ENCODE data around the gene ALPL.

DNA sequence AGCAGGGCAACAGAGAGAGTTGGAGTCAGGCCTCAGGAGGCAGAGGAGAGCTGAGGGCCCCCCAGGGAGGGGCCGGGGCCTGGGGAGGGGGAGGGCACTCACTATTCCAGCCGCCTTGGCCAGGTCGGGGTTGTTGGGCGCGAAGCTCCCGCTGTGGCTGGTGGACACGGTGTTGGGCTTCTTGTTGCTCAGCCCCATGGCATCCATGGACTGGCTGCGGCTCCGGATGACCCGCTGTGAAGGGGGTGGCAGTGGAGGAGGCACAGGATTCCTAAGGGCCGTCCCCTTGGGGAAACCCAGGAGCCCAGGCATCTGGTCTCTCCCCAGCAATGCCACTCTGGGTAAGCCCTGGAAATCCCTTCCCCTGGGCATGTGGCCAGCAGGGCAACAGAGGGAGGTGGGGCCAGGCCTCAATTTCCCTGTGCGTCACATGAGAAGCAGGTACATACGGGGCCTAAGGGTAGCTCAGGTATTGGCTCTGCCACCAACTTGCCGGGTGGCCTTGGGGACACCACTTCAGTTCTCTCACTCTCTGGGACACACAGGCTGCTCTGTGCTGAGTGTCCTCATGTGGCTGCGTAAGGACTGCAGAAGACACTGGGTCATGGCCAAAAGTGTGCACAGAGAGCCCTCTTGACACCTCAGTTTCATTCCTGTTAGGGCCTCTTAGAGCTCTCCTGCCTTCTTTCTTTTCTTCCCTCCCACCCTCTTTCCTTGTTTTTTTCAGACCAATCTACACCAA is 96.9 kb downstream of the ALPL start:
- no peak for TF ChIP-seq SP1 (CRISPR knock-in tag; conservative IDR thresholded peaks at IDR 0.05)
- TF ChIP-seq NFE2L1 (CRISPR knock-in tag; IDR thresholded peaks at IDR 0.05), result no peak
- TF ChIP-seq ESRRA (CRISPR knock-in tag; IDR thresholded peaks at IDR 0.05; ENCODE audit: borderline replicate concordance), result no peak
- TF ChIP-seq, protein P1, sequence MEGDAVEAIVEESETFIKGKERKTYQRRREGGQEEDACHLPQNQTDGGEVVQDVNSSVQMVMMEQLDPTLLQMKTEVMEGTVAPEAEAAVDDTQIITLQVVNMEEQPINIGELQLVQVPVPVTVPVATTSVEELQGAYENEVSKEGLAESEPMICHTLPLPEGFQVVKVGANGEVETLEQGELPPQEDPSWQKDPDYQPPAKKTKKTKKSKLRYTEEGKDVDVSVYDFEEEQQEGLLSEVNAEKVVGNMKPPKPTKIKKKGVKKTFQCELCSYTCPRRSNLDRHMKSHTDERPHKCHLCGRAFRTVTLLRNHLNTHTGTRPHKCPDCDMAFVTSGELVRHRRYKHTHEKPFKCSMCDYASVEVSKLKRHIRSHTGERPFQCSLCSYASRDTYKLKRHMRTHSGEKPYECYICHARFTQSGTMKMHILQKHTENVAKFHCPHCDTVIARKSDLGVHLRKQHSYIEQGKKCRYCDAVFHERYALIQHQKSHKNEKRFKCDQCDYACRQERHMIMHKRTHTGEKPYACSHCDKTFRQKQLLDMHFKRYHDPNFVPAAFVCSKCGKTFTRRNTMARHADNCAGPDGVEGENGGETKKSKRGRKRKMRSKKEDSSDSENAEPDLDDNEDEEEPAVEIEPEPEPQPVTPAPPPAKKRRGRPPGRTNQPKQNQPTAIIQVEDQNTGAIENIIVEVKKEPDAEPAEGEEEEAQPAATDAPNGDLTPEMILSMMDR (IDR thresholded peaks at IDR 0.05), result no peak
- TF ChIP-seq, protein P2, sequence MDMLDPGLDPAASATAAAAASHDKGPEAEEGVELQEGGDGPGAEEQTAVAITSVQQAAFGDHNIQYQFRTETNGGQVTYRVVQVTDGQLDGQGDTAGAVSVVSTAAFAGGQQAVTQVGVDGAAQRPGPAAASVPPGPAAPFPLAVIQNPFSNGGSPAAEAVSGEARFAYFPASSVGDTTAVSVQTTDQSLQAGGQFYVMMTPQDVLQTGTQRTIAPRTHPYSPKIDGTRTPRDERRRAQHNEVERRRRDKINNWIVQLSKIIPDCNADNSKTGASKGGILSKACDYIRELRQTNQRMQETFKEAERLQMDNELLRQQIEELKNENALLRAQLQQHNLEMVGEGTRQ (CRISPR knock-in tag; IDR thresholded peaks at IDR 0.05), result no peak
- no peak for TF ChIP-seq NR2C2 (CRISPR knock-in tag; IDR thresholded peaks at IDR 0.05)
- TF ChIP-seq ZNF317 (CRISPR knock-in tag; IDR thresholded peaks at IDR 0.05; ENCODE audit: borderline replicate concordance, low read depth), result no peak
- TF ChIP-seq, protein P3, sequence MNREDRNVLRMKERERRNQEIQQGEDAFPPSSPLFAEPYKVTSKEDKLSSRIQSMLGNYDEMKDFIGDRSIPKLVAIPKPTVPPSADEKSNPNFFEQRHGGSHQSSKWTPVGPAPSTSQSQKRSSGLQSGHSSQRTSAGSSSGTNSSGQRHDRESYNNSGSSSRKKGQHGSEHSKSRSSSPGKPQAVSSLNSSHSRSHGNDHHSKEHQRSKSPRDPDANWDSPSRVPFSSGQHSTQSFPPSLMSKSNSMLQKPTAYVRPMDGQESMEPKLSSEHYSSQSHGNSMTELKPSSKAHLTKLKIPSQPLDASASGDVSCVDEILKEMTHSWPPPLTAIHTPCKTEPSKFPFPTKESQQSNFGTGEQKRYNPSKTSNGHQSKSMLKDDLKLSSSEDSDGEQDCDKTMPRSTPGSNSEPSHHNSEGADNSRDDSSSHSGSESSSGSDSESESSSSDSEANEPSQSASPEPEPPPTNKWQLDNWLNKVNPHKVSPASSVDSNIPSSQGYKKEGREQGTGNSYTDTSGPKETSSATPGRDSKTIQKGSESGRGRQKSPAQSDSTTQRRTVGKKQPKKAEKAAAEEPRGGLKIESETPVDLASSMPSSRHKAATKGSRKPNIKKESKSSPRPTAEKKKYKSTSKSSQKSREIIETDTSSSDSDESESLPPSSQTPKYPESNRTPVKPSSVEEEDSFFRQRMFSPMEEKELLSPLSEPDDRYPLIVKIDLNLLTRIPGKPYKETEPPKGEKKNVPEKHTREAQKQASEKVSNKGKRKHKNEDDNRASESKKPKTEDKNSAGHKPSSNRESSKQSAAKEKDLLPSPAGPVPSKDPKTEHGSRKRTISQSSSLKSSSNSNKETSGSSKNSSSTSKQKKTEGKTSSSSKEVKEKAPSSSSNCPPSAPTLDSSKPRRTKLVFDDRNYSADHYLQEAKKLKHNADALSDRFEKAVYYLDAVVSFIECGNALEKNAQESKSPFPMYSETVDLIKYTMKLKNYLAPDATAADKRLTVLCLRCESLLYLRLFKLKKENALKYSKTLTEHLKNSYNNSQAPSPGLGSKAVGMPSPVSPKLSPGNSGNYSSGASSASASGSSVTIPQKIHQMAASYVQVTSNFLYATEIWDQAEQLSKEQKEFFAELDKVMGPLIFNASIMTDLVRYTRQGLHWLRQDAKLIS (CRISPR knock-in tag; IDR thresholded peaks at IDR 0.05; ENCODE audit: borderline replicate concordance), result no peak
- TF ChIP-seq, protein P4, sequence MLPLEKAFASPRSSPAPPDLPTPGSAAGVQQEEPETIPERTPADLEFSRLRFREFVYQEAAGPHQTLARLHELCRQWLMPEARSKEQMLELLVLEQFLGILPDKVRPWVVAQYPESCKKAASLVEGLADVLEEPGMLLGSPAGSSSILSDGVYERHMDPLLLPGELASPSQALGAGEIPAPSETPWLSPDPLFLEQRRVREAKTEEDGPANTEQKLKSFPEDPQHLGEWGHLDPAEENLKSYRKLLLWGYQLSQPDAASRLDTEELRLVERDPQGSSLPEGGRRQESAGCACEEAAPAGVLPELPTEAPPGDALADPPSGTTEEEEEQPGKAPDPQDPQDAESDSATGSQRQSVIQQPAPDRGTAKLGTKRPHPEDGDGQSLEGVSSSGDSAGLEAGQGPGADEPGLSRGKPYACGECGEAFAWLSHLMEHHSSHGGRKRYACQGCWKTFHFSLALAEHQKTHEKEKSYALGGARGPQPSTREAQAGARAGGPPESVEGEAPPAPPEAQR (CRISPR knock-in tag; IDR thresholded peaks at IDR 0.05), result no peak
